Measurements from ENCODE around the gene XPO6.

Gene XPO6

GRCh38 chr16:28090646-28091377 lies 121.0 kb downstream of the XPO6 start:
- DNase-seq (ENCODE audit: low spot score) = no peak

- no peak for DNase-seq (ENCODE audit: low spot score)
Measured at GRCh38 chr16:28089992-28090365, 121.8 kb downstream of the XPO6 start.

DNA sequence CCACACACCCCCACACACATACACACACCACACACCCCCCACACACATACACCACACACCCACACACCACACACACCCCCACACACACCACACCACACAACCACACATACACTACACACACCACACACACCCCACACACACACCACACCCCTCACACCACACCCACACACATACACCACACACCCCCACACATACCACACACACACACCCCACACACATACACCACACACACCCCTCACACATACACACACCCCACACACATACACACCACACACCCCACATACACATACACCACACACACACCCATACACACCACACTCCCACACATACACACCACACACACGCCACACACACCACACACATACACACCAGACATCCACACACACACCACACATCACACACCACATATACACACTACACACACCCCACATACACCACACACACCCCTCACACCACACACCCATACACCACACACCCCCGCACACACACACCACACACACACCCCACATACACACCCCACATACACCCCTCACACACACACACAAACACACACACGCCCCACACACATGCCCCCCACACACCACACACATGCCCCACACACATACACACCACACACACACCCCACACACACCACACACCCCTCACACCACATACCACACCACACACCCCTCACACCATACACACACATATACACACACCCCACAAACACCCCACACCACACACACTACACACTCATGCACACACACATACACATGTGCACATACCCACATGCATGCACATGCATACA lies 122.4 kb downstream of the XPO6 start:
- DNase-seq (ENCODE audit: low spot score) = no peak

DNA sequence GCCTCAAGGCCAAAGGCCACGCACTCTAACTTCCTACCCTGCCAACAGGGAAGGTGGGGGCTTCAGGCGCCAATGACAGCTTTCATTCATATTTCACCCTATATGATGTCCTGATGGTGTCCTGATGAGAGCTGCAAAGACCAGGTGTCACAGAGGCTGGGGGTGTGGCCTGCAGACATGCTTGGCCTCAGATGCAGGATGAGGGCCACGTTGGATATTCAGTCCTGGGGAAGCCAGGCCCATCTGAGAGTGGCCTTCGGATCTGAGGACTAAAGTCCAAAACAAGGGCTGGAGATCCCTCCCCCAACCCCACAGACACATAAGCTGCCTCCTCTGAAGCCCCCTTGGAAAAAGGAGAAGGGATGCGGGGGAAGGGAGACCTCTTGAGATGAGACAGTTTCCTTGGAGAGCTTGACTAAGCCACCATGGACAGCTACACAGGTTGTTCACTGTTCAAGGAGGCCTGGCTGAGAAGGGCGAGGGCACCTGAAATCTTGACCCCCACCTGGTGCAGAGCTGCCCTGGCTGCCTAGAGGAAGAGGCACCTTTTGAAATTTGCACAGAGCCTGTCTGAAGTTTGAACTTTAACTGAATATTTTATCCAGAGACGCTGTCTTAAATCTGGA lies 124.0 kb downstream of the XPO6 start:
- no peak for DNase-seq (ENCODE audit: low spot score)

- no peak for DNase-seq (ENCODE audit: low spot score)
Measured at GRCh38 chr16:28087140-28087660, 124.6 kb downstream of the XPO6 start.

- no peak for DNase-seq (ENCODE audit: low spot score)
Measured at GRCh38 chr16:28086186-28087139, 125.3 kb downstream of the XPO6 start.

DNA sequence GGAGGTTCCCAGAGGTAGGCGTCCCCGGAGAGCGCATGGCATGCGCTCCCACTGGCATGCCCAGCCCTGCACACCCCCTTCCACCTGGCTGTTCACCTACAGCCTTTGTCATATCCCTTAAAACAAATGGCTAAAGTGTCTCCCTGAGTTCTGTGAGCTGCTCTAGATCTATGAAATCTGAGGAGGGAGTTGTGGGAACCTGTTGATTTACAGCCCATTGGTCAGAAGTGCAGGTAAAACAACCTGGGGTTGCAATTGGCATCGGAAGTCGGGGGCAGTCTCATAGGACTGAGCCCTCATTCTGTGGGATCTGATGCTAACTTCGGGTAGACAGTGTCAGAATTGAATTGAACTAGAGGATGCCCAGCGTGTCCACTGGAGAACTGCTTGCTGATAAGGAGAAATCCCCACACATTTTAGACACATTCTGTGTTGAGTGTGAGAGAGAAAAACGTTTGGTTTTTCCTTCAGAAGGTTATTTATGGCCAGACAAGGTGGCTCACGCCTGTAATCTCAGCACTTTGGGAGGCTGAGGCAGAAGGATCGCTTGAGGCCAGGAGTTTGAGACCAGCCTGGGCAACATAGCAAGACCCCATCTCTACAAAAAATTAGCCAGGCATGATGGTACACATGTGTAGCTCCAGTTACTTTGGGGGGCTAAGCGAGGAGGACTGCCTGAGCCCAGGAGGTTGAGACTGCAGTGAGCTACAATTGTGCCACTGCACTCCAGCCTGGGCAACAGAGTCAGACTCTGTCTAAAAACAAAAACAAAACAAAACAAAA lies 126.2 kb downstream of the XPO6 start:
- DNase-seq (ENCODE audit: low spot score) = no peak

DNA sequence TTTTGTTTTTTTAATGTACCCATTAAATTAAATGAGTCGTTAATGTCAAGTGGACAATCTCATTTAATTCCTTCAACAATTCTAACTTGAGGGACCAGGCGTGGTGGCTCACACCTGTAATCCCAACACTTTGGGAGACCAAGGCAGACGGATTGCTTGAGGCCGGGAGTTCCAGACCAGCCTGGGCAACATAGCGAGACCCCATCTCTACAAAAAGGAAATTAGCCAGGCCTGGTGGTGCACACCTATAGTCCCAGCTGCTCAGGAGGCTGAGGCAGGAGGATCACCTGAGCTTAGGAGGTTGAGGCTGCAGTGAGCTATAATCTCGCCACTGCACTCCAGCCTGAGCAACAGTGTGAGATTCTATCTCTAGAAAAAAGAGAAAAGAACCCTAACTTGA lies 127.6 kb downstream of the XPO6 start:
- no peak for DNase-seq (ENCODE audit: low spot score)

- no peak for DNase-seq (ENCODE audit: low spot score)
Measured at GRCh38 chr16:28082624-28083023, 129.1 kb downstream of the XPO6 start.

- no peak for DNase-seq (ENCODE audit: low spot score)
Measured at GRCh38 chr16:28081391-28081968, 130.3 kb downstream of the XPO6 start.

DNA sequence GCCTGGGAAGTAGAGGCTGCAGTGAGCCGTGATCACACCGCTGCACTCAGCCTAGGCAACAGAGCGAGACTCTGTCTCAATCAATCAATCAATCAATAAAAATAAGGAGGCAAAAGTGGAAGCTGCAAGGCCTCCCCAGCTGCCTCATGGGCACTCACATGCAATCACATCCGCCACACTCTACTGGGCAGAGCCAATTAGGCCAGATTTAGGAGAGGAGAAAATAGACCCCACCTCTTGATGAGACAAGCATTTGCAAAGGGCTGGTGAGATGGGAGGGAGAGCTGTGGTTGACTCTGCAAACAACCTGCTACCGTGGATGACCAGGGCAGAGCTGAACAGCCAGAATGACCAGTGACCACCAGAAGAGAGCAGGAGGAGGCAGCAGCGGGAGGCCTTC lies 133.5 kb downstream of the XPO6 start:
- DNase-seq (ENCODE audit: low spot score) = no peak

DNA sequence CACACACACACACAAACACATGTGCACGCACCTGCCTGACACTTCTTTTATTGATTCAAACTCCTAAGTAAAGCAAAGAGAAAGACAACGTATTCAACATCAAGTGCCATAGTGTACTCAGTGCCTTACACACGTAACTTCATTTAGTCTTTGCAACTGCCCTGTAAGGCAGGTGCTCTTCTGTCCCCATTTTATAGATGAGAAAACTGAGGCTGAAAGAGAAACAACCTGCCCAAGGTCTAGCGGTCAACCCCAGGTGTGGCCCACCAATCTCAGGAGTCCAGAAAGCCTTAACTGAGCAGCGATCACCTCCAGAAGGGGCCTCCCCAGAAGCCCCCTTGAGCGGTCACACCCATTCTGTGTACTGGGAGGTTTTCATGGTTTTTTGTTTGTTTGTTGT lies 137.9 kb downstream of the XPO6 start:
- no peak for DNase-seq (ENCODE audit: low spot score)

DNA sequence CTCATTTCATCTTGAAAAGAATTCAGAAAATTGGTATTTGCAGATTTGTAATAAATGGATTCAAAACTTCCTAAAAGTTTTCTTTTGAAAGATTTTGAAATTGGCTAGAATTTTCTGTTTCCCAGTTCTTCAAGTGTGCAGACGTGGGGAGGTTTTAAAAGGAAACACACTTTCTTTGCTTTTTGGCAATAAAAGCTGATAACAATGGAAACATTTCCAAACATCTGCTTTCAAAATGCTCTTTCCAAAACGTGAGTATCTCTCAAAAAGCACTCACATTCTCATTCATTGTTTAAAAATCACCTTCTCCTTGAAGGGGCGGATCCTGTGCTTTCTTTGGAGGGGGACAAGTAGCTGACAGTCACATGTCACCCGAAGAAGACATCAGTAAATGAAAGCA lies 139.7 kb downstream of the XPO6 start:
- no peak for DNase-seq (ENCODE audit: low spot score)

DNA sequence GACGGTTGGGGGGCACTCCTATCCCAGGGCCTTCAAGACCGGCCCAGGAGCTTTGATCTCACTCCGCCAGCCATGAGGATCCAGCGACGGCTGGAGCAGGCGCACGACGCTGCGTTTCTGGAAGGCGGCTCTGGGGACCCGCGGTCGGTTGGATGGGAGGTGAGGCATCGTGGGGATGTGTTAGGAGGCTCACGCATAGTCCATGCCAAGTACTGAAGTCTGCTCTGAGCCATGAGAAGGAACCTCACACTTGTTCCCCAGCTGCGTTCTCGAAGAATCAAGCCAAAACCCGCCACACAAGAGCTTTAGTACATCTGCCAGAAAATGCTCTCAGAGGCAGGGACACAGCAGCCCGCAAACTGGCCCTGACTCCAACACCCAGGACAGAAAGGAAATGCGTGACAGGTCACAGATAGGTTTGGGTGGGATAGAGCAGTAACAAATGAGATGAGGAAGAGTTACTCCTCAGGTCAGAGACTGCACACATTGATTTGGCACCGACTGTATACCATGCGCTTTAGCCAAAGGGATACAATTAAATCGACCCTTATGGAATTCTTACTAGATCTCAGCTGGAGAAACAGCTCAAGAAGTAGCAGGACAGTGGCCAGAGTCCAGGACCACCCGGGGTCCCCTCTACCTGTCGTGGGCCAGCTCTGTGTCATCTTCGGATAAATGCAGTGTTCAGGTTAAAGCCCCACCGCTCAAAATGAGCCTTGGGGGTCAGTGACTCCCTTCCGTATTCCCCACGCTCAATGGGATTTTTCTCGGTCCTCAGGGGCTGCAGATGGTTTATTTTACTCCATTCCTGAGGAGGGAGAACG lies 141.6 kb downstream of the XPO6 start:
- DNase-seq (ENCODE audit: low spot score) = no peak

DNA sequence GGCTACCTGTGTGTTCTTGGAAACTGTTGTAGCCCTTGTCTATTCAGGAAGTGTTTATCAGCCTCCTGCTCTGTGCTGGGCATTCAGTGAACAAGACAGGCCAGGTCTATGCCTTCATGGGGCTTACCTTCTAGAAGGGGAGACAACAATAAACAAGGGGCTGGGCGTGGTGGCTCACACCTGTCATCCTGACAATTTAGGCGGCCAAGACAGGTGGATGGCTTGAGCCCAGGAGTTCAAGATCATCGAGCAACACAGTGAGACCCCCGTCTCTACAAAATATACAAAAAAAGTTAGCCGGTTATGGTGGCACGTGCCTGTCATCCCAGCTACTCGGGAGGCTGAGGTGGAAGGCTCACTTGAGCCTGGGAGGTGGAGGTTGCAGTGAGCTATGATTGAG lies 142.8 kb downstream of the XPO6 start:
- no peak for DNase-seq (ENCODE audit: low spot score)

DNA sequence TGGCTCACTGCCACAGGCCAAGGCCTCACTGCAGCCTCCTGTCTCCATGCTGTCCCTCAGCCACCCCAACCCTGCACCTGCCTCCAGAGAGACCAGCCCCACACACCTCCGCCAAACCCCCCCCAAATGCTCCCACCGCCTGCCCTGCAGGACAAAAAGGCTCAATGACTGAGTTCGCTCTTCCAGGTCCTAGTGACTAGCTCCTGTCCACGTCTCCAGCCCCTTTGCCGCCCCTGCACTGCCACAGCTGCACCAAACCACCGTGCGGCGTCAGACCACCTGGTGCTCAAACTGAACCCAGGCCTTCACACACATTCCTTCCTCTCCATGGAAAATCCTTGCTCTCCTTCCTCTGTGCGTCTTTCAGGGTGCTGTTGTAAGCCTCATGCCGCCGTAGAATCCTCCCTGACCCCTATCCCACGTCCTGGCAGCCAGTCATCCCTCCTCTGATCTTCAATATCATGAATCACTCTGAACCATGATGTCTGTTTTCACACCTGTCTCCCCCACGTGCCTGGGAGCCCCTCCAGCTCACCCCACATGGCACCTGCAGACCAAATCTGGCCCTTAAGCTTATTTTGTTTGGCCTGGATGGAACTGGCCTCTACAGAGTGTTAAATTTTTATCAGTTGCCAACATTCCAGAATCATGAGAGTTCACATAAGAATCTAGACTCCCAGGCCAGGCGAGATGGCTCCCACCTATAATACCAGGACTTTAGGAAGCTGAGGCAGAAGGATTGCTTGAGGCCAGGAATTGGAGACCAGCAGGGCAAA lies 144.0 kb downstream of the XPO6 start:
- no peak for DNase-seq (ENCODE audit: low spot score)

- DNase-seq (ENCODE audit: low spot score) = no peak
Measured at GRCh38 chr16:28064706-28065249, 147.0 kb downstream of the XPO6 start.

DNA sequence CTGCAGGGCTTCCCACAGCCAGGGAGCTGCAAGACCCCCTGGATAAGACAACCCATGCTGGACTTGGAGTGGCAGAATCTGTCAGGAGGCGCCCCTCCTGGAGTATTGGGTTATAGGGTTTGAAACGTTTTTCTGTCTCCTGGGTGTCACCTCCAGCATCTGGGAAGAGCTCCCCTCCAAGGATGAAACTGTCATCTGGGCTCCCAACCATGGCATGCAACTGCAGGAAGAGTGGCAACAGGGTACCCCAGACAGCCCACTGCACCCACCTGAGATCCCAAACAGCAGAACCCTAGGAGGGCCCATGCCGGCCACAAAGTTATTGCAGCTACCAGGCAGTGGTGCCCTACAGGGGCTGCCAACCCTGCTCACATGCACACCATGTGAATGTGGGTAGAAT lies 147.6 kb downstream of the XPO6 start:
- DNase-seq (ENCODE audit: low spot score) = no peak

DNA sequence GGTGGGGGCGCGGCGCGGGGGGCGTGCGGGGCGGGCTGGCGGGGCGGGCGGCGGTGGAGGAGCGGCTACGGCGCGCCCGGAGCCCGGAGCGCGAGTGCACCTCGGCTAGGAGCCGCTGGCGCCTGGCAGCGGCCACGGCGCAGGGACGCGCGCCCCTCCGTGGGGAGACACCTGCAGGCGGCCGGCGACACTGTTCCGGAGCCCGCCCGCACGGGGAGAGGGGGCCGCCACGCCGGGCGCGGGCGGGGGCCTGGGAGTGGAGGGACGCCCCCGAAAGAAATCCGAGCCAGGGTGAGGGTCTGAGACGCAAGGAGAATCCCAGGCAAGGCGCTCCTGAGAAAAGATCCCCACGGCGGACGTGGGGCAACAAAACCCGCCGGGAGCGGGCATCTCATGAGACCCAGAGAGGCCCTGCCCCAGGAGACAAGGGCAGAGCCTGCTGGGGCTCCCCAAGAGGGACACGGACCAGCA lies 148.1 kb downstream of the XPO6 start, which contains the start of gene GSG1L:
GSG1L (minus strand) TSS at position 124 of the 471 bp plus-strand sequence. CDS start 290 bp downstream, outside the sequence.
- DNase-seq (ENCODE audit: low spot score) = no peak
